Immature natural killer cell (primary cell): ENCODE measurements around the gene COL20A1. TPM values are rescaled to one million over a fixed set of nuclear protein-coding genes. Genes with fewer than 3 reads are reported as not detected.

Source experiments
- DNase-seq, 3 donors: peaks; one replicate each; pipeline ENCODE4 v3.0.0; 2022; ENCODE audit warnings: mixed read lengths in 1 of 3
- H3K27ac Mint-ChIP-seq, 6 donors: one replicate each; pipeline ENCODE4 v1.8.0; 2020; ENCODE audit warnings: mixed read lengths in 6 of 6, mild to moderate bottlenecking in 5 of 6, inconsistent platforms in 4 of 6, moderate library complexity in 3 of 6
- H3K27me3 Mint-ChIP-seq, 3 donors: one replicate each; pipeline ENCODE4 v1.8.0; 2020 to 2021; ENCODE audit warnings: low read depth in 3 of 3, mild to moderate bottlenecking in 3 of 3, mixed read lengths in 3 of 3, moderate library complexity in 3 of 3, inconsistent platforms in 1 of 3
- H3K36me3 Mint-ChIP-seq, 3 donors: one replicate each; pipeline ENCODE4 v1.8.0; 2020; ENCODE audit warnings: mixed read lengths in 3 of 3, inconsistent platforms in 2 of 3, mild to moderate bottlenecking in 2 of 3
- H3K4me1 Mint-ChIP-seq, 2 donors: one replicate each; pipeline ENCODE4 v1.8.0; 2020; ENCODE audit warnings: inconsistent platforms in 2 of 2, mild to moderate bottlenecking in 2 of 2, mixed read lengths in 2 of 2, moderate library complexity in 1 of 2
- H3K4me3 Mint-ChIP-seq, 5 donors: one replicate each; pipeline ENCODE4 v1.8.0; 2020; ENCODE audit warnings: mild to moderate bottlenecking in 5 of 5, mixed read lengths in 5 of 5, inconsistent platforms in 3 of 5, moderate library complexity in 3 of 5
- H3K9me3 Mint-ChIP-seq, 6 donors: one replicate each; pipeline ENCODE4 v1.8.0; 2020; ENCODE audit warnings: mild to moderate bottlenecking in 6 of 6, mixed read lengths in 6 of 6, inconsistent platforms in 4 of 6, moderate library complexity in 3 of 6
- polyA plus RNA-seq, 3 donors: library from polyadenylated mRNA; unstranded; fragments of 300-500 nt; fragmentation: Illumina TruSeq; gene quantifications; one replicate each; pipeline ENCODE4 v1.2.3, GENCODE V29; 2021

The COL20A1 gene
- polyA plus RNA-seq, 3 donors from 2014 or later, result not detected

DNA sequence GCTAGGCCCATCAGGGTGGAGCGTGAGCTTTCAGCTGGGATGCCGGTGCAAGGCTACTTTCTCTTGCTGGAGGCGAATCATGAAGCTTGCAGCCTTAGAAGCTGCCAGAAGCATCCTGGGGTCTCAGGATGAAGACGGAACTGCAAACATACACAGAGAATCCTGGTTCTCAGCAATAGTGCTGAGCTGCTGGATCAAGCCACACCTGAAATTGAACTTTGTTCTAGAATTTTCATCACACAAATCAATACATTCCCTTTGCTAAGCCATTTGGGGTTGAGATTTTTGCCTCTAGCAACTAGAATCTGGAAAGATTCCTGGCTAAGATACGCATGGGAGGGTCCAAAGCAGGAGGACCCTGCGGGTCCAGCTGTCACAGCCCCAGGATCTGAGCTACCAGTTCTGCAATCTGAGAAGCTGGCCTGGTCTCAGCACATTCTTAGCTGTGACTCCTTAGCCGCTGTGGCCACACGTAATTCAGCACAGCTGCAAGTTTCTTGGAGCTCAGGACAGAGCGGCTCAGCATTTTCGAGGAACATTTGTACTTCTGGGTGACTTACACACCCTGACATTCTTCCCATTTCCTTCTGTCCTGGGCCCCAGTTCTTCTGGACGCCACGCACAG is 27.0 kb upstream of the COL20A1 start:
- peaks cover 0 to 2% (median 0%) of the 10 kb centered on the region in 6 donors for H3K9me3 Mint-ChIP-seq
- H3K4me1 Mint-ChIP-seq, result peaks cover 0 to 7% of the 10 kb centered on the region in 2 donors
- no peak for DNase-seq
- H3K36me3 Mint-ChIP-seq, result no peaks in the 10 kb centered on the region
- no peak overlapping the region for H3K27ac Mint-ChIP-seq
- no peak overlapping the region for H3K4me3 Mint-ChIP-seq
- H3K27me3 Mint-ChIP-seq, result peaks cover 0 to 11% (median 2%) of the 10 kb centered on the region in 3 donors

DNA sequence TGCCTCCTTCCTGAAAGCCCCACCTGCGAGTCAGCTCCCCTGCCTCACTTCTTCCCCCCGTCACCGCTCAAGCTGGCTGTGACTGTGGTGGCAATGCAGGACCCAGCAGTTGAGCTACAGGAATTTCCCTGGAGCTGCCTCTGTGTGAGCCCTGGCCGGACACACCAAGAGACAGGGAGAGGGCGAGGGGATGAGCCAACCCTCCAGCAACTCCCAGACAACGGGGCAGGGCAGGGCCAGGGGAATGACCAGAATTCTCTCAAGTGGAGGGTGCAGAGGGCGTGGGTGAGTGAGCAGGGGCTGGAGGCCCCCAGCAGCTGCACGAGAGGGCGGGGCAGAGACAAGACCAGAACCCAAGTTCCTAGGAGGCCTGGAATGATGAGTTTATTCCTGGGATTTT is 25.3 kb upstream of the COL20A1 start:
- no peak overlapping the region for H3K27ac Mint-ChIP-seq

GRCh38 chr20:63268256-63268655 is 24.7 kb upstream of the COL20A1 start:
- peaks cover 0 to 11% (median 2%) of the 10 kb centered on the region in 3 donors for H3K27me3 Mint-ChIP-seq
- peaks cover 0 to 2% (median 0%) of the 10 kb centered on the region in 6 donors for H3K9me3 Mint-ChIP-seq
- DNase-seq, result no peak
- peaks cover 8 to 10% of the 10 kb centered on the region in 2 donors for H3K4me1 Mint-ChIP-seq
- no peaks in the 10 kb centered on the region for H3K36me3 Mint-ChIP-seq
- H3K4me3 Mint-ChIP-seq, result no peak overlapping the region
- no peak overlapping the region for H3K27ac Mint-ChIP-seq

More for the DNA sequence above, 25.3 kb upstream of the COL20A1 start:
- Mint-ChIP-seq H3K4me3 (no peak overlapping the region), H3K4me1 (peaks cover 7 to 9% of the 10 kb centered on the region in 2 donors), H3K36me3 (no peaks in the 10 kb centered on the region), H3K9me3 (peaks cover 0 to 2% (median 0%) of the 10 kb centered on the region in 6 donors), H3K27me3 (peaks cover 0 to 11% (median 2%) of the 10 kb centered on the region in 3 donors)
- no peak for DNase-seq

- no peak for DNase-seq
- Mint-ChIP-seq H3K4me1 (peaks cover 14 to 16% of the 10 kb centered on the region in 2 donors), H3K4me3 (no peak overlapping the region), H3K36me3 (no peaks in the 10 kb centered on the region), H3K27me3 (peaks cover 0 to 11% (median 4%) of the 10 kb centered on the region in 3 donors), H3K9me3 (peaks cover 0 to 2% (median 0%) of the 10 kb centered on the region in 6 donors), H3K27ac (no peak overlapping the region)
Observed at GRCh38 chr20:63268671-63269439, 24.1 kb upstream of the COL20A1 start.

DNA sequence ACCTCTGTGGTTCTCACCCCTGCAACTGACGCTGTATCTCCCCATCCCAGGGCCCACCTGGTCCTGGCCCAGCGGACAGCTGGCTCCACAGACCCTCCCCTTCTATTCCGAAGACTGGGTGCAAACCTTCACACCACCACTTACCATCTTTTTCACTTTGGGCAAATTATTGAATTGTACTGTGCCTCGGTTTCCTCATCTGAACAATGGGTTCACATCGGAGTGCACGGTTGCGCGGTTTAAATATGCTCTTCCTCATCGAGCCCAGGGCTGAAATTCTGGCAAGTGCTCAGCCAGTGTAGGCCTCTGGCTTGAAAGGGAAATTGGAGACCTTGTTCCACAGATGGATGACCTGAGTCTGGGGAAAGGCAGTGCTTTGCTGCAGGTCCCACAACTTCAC is 23.3 kb upstream of the COL20A1 start:
- Mint-ChIP-seq H3K9me3 (peaks cover 0 to 2% (median 0%) of the 10 kb centered on the region in 6 donors), H3K27me3 (peaks cover 2 to 7% (median 4%) of the 10 kb centered on the region in 3 donors), H3K36me3 (no peaks in the 10 kb centered on the region), H3K4me3 (no peak overlapping the region), H3K27ac (no peak overlapping the region), H3K4me1 (peaks cover 22 to 23% of the 10 kb centered on the region in 2 donors)
- DNase-seq, result no peak

DNA sequence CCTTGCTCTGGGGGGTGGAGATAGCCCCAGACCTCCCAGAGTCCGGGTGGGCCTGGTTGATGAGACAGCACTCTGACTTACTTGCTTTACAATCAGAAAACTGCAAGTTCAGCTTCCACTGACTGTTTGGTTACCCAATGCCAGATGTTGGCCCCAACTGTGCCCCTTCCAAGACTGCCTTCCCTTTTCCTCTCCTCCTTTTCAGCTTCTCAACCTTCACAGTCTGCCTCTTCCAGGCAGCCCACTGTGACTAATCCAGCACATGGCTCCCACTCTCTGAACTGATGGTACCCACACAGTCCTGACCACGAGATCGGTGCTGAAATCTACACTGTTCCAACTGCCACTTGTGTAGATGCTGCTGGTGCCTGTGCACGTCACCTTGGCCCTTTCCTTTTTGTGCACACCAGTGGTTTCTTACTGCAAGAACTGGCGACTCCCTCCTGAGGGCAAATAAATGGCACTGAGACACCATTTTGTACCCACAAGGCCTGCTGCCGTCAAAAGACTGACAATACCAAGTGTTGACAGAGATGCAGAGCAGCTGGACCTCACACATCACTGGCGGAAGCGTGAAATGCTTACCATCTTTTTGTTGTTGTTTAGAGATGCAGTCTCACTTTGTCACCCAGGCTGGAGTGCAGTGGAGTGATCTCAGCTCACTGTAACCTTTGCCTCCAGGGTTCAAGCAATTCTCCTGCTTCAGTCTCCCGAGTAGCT is 22.2 kb upstream of the COL20A1 start:
- no peaks in the 10 kb centered on the region for H3K36me3 Mint-ChIP-seq
- peak overlapping the region in 2 of 6 donors; percentile 7 to 12 for H3K27ac Mint-ChIP-seq
- peaks cover 2 to 7% (median 2%) of the 10 kb centered on the region in 3 donors for H3K27me3 Mint-ChIP-seq
- H3K4me3 Mint-ChIP-seq, result peak overlapping the region in 4 of 5 donors; percentile 52 to 85 (median 80)
- H3K4me1 Mint-ChIP-seq, result peaks cover 30% of the 10 kb centered on the region in 2 donors
- H3K9me3 Mint-ChIP-seq, result peaks cover 0 to 2% (median 0%) of the 10 kb centered on the region in 6 donors
- no peak for DNase-seq

GRCh38 chr20:63272105-63273058 is 20.6 kb upstream of the COL20A1 start, which contains the start of gene ARFGAP1:
Gene ARFGAP1, plus strand, starts transcription at chr20:63272813. Its CDS starts 2,768 bp downstream, at chr20:63275581.
- Mint-ChIP-seq H3K4me3 (peak within 1 kb of the TSS; percentile 81 to 91 (median 89)), H3K9me3 (peaks cover 0 to 2% (median 0%) of the 10 kb centered on the region in 6 donors), H3K27me3 (peaks cover 2 to 6% (median 2%) of the 10 kb centered on the region in 3 donors), H3K36me3 (peaks cover 0 to 2% (median 0%) of the 10 kb centered on the region in 3 donors), H3K4me1 (peaks cover 30 to 32% of the 10 kb centered on the region in 2 donors), H3K27ac (peak within 1 kb of the TSS; percentile 77 to 92 (median 86))
- peak; percentile 86 to 89 (median 88) for DNase-seq

- Mint-ChIP-seq H3K36me3 (peaks cover 0 to 3% (median 0%) of the 10 kb centered on the region in 3 donors), H3K9me3 (peaks cover 0 to 2% (median 0%) of the 10 kb centered on the region in 6 donors), H3K27ac (peak overlapping the region; percentile 62 to 92 (median 86)), H3K4me1 (peaks cover 30 to 32% of the 10 kb centered on the region in 2 donors), H3K27me3 (peaks cover 2% of the 10 kb centered on the region in 3 donors), H3K4me3 (peak overlapping the region; percentile 79 to 91 (median 89))
- no peak for DNase-seq
Observed at GRCh38 chr20:63273059-63273579, 19.9 kb upstream of the COL20A1 start.

- Mint-ChIP-seq H3K27me3 (peaks cover 2% of the 10 kb centered on the region in 3 donors), H3K9me3 (peaks cover 0 to 2% (median 0%) of the 10 kb centered on the region in 6 donors), H3K27ac (peak overlapping the region; percentile 62 to 92 (median 86)), H3K36me3 (peaks cover 0 to 4% (median 3%) of the 10 kb centered on the region in 3 donors), H3K4me1 (peaks cover 30 to 32% of the 10 kb centered on the region in 2 donors), H3K4me3 (peak overlapping the region; percentile 79 to 91 (median 89))
- DNase-seq, result no peak
Observed at GRCh38 chr20:63273635-63274380, 19.2 kb upstream of the COL20A1 start.

DNA sequence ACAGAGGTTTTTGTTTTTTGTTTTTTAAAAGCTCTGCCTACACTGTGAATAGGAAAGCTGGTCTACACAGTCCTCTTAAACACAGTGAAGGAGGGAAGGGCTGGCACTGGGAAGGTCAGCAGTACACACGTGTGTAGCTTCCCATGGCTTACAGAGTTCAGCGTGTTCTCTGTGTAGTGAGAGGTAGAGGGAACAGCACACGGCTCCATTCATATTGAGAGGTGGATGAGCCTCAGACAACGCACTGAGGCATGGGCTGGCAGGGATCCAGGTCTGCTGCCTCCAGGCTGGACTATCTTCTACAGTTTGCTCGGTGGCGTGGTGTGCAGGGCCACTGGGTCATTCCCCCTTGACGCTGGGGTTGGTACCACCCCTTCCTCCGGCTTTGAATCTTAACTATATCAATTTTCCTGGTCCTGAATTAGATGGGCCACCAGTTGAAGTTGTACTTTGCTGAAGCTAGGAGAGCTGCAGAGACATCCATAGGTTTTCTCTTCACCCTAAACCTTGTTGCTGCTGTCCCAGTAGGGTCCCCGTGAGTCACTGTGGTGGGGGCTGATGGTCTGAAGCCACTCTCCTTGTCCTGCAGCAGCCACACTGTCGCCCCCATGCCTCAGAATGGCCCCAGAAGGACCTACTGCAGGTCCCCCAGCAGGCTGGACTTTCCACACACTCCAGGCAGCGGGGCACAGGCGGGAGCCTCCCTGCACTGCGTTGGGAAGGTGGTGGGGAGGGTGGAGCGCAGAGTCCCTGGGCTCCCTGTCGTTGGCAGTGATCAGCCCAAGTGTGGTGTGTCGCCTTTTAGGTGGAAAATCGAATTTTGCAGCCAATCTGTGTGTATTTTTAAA is 18.4 kb upstream of the COL20A1 start:
- peaks cover 2% of the 10 kb centered on the region in 3 donors for H3K27me3 Mint-ChIP-seq
- peaks cover 0 to 2% (median 0%) of the 10 kb centered on the region in 6 donors for H3K9me3 Mint-ChIP-seq
- no peak for DNase-seq
- H3K4me3 Mint-ChIP-seq, result peak overlapping the region in 4 of 5 donors; percentile 52 to 91 (median 65)
- peak overlapping the region in 4 of 6 donors; percentile 12 to 77 (median 40) for H3K27ac Mint-ChIP-seq
- peaks cover 30 to 32% of the 10 kb centered on the region in 2 donors for H3K4me1 Mint-ChIP-seq
- H3K36me3 Mint-ChIP-seq, result peaks cover 0 to 4% (median 3%) of the 10 kb centered on the region in 3 donors

DNA sequence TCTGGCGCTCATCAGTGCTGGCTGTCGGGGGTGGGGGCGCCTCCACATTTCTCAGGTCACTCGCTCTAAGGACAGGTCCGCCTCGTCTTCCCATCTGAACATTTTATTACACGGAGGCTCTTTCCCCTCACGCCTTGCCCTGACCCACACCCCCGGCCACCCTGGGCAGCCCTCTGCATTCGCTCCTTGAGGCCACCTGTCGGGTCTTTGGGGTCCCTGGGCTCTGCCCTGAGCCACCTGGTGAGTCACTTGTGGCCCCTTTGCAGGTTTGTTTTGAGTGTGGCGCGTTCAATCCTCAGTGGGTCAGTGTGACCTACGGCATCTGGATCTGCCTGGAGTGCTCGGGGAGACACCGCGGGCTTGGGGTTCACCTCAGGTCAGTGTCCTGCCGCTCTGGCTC is 17.2 kb upstream of the COL20A1 start:
- Mint-ChIP-seq H3K4me3 (no peak overlapping the region), H3K27ac (no peak overlapping the region), H3K27me3 (peaks cover 2% of the 10 kb centered on the region in 3 donors), H3K36me3 (peaks cover 0 to 4% (median 3%) of the 10 kb centered on the region in 3 donors), H3K4me1 (peaks cover 30% of the 10 kb centered on the region in 2 donors), H3K9me3 (no peaks in the 10 kb centered on the region)
- no peak for DNase-seq
